ENCODE results near the gene CHTOP. TPM values are rescaled to one million over a fixed set of nuclear protein-coding genes. Genes with fewer than 3 reads are reported as not detected.

Gene CHTOP
- total and polyA plus RNA-seq, 2 of the 13 experiments (the other 11 are each of a cell fraction or from before 2014, with no cell fraction given) = 38.0 to 51.9 TPM

GRCh38 chr1:153612755-153613331 is 21.0 kb upstream of the CHTOP start, which contains the start of gene S100A16 (continued):
- TF ChIP-seq MAFG (CRISPR knock-in tag; IDR thresholded peaks at IDR 0.05) = no peak
- TF ChIP-seq ZNF609 (CRISPR knock-in tag; IDR thresholded peaks at IDR 0.05; ENCODE audit: borderline replicate concordance) = peak; percentile 59; the same call in 1 of the 2 replicates
- 0 out of 2 replicates have a peak, but pooled peaks have one; percentile 37 for TF ChIP-seq ZNF605 (CRISPR knock-in tag; IDR thresholded peaks at IDR 0.05)
- no peak for TF ChIP-seq ZFP62 (CRISPR knock-in tag; IDR thresholded peaks at IDR 0.05)
- no peak for TF ChIP-seq ZNF891 (CRISPR knock-in tag; IDR thresholded peaks at IDR 0.05)
- no peak for TF ChIP-seq ZNF644 (CRISPR knock-in tag; IDR thresholded peaks at IDR 0.05; ENCODE audit: low read depth)
- peak; percentile 65; the same call in 1 of the 2 replicates for TF ChIP-seq HOXA5 (CRISPR knock-in tag; IDR thresholded peaks at IDR 0.05)
- TF ChIP-seq ZNF557 (CRISPR knock-in tag; IDR thresholded peaks at IDR 0.05) = no peak
- 0 out of 2 replicates have a peak, but pooled peaks have one; percentile 12 for TF ChIP-seq HNF4A (CRISPR knock-in tag; IDR thresholded peaks at IDR 0.05)
- 0 out of 2 replicates have a peak, but pooled peaks have one; percentile 36 for TF ChIP-seq ZNF343 (CRISPR knock-in tag; IDR thresholded peaks at IDR 0.05)
- peak; percentile 97 for TF ChIP-seq HNF1B (CRISPR knock-in tag; IDR thresholded peaks at IDR 0.05)
- no peak for TF ChIP-seq XBP1 (CRISPR knock-in tag; IDR thresholded peaks at IDR 0.05)
- TF ChIP-seq ZNF276 (CRISPR knock-in tag; IDR thresholded peaks at IDR 0.05; ENCODE audit: low read depth) = 0 out of 2 replicates have a peak, but pooled peaks have one; percentile 47
- no peak for TF ChIP-seq ELF1 (CRISPR knock-in tag; IDR thresholded peaks at IDR 0.05)
- no peak for TF ChIP-seq ZKSCAN5 (CRISPR knock-in tag; IDR thresholded peaks at IDR 0.05)
- TF ChIP-seq ZNF777 (CRISPR knock-in tag; IDR thresholded peaks at IDR 0.05) = no peak
- TF ChIP-seq ZBTB7A (CRISPR knock-in tag; IDR thresholded peaks at IDR 0.05) = peak; percentile 31; the same call in 1 of the 2 replicates
- TF ChIP-seq TAF1 (CRISPR knock-in tag; IDR thresholded peaks at IDR 0.05) = peak; percentile 55
- TF ChIP-seq MEIS1 (CRISPR knock-in tag; IDR thresholded peaks at IDR 0.05; ENCODE audit: borderline replicate concordance) = peak; percentile 86; the same call in 1 of the 2 replicates
- 0 out of 2 replicates have a peak, but pooled peaks have one; percentile 32 for TF ChIP-seq PCBP1 (IDR thresholded peaks at IDR 0.05; ENCODE audit: borderline replicate concordance, low read depth, low read length)
- TF ChIP-seq ZGPAT (CRISPR knock-in tag; IDR thresholded peaks at IDR 0.05) = 0 out of 2 replicates have a peak, but pooled peaks have one; percentile 34
- peak; percentile 79; the same call in 1 of the 2 replicates for TF ChIP-seq HNRNPL (IDR thresholded peaks at IDR 0.05; ENCODE audit: low read depth, low read length)

Measured in HepG2 (cell line).